Measurements from ENCODE around the gene SLC9A2. TPM values are rescaled to one million over a fixed set of nuclear protein-coding genes. Genes with fewer than 3 reads are reported as not detected.

Gene SLC9A2
- total and polyA plus RNA-seq, 10 of the 15 experiments (the other 5 are each of a cell fraction or from before 2014, with no cell fraction given): 0.13 to 1.2 (median 0.79) TPM

DNA sequence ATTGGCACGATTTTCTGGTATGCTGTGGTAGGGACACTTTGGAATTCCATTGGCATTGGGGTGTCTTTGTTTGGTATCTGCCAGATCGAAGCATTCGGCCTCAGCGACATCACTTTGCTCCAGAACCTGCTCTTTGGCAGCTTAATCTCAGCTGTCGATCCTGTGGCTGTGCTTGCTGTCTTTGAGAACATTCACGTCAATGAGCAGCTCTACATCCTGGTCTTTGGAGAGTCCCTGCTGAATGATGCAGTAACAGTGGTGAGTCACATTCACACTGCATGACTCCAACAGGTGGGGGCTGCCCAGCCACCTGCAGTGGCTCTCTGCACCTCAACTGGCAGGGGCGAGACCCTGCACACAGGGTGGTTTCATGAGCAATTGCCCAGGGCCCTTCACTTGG is 38.4 kb downstream of the SLC9A2 start:
- TF ChIP-seq YY1 (IDR thresholded peaks at IDR 0.05; ENCODE audit: low read depth, low read length) (no peak), DPF2 (IDR thresholded peaks at IDR 0.05) (0 out of 2 replicates have a peak, but pooled peaks have one; percentile 44), IKZF2 (IDR thresholded peaks at IDR 0.05) (peak in 1 of 2 experiments; percentile 28; a peak in 1 of 4 replicates), NR2C1 (IDR thresholded peaks at IDR 0.05) (no peak), LARP7 (IDR thresholded peaks at IDR 0.05) (0 out of 2 replicates have a peak, but pooled peaks have one; percentile 20), ZSCAN29 (IDR thresholded peaks at IDR 0.05) (no peak), CREM (IDR thresholded peaks at IDR 0.05; ENCODE audit: low read depth) (0 out of 2 replicates have a peak, but pooled peaks have one; percentile 41), EP300 (IDR thresholded peaks at IDR 0.05; ENCODE audit: borderline replicate concordance in 1 of 2, control insufficient read depth in 1 of 2, low read depth in 2 of 2, low read length in 2 of 2) (0 out of 4 replicates have a peak, but pooled peaks of 1 of the 2 experiments have one; percentile 22), KDM1A (IDR thresholded peaks at IDR 0.05; ENCODE audit: borderline replicate concordance) (no peak), CREB1 (IDR thresholded peaks at IDR 0.05; ENCODE audit: low read depth) (peak; percentile 42; the same call in 1 of the 2 replicates), KLF5 (IDR thresholded peaks at IDR 0.05; ENCODE audit: partially characterized antibody) (no peak), BHLHE40 (IDR thresholded peaks at IDR 0.05; ENCODE audit: borderline replicate concordance in 1 of 2, low read depth in 2 of 2, low read length in 1 of 2) (peak in 1 of 2 experiments; percentile 39; a peak in 1 of 4 replicates), MTA2 (IDR thresholded peaks at IDR 0.05; ENCODE audit: low read depth) (peak; percentile 34; the same call in 1 of the 2 replicates), ATF7 (IDR thresholded peaks at IDR 0.05; ENCODE audit: low read depth) (peak; percentile 59; the same call in 1 of the 2 replicates), IKZF1 (conservative IDR thresholded peaks at IDR 0.05) (peak; percentile 63), CBX3 (IDR thresholded peaks at IDR 0.05; ENCODE audit: borderline replicate concordance, low read depth) (no peak)
- TF ChIP-seq, protein P1, sequence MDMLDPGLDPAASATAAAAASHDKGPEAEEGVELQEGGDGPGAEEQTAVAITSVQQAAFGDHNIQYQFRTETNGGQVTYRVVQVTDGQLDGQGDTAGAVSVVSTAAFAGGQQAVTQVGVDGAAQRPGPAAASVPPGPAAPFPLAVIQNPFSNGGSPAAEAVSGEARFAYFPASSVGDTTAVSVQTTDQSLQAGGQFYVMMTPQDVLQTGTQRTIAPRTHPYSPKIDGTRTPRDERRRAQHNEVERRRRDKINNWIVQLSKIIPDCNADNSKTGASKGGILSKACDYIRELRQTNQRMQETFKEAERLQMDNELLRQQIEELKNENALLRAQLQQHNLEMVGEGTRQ (IDR thresholded peaks at IDR 0.05; ENCODE audit: borderline replicate concordance, low read depth, low read length): no peak
- TF ChIP-seq, protein P2, sequence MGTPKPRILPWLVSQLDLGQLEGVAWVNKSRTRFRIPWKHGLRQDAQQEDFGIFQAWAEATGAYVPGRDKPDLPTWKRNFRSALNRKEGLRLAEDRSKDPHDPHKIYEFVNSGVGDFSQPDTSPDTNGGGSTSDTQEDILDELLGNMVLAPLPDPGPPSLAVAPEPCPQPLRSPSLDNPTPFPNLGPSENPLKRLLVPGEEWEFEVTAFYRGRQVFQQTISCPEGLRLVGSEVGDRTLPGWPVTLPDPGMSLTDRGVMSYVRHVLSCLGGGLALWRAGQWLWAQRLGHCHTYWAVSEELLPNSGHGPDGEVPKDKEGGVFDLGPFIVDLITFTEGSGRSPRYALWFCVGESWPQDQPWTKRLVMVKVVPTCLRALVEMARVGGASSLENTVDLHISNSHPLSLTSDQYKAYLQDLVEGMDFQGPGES (IDR thresholded peaks at IDR 0.05): no peak
- Histone ChIP-seq H3K36me3 (ENCODE audit: control insufficient read depth in 2 of 2, insufficient read depth in 2 of 2, low read length in 1 of 2) (no peaks in the 10 kb centered on the region), H3K9me3 (replicated peaks; ENCODE audit: control insufficient read depth, insufficient read depth, low read length) (no peaks in the 10 kb centered on the region), H4K20me1 (ENCODE audit: control insufficient read depth, insufficient read depth) (no peaks in the 10 kb centered on the region), H3K4me2 (ENCODE audit: control insufficient read depth, insufficient read depth) (no peak overlapping the region), H3K27ac (ENCODE audit: control insufficient read depth, insufficient read depth) (no peak overlapping the region), H2AFZ (ENCODE audit: control insufficient read depth, low read depth, low read length) (no peak overlapping the region), H3K4me1 (ENCODE audit: control insufficient read depth, insufficient read depth, low read length) (no peaks in the 10 kb centered on the region), H3K9ac (ENCODE audit: control insufficient read depth, insufficient read depth, low read length) (no peak overlapping the region), H3K79me2 (ENCODE audit: control insufficient read depth, insufficient read depth, low read length) (no peaks in the 10 kb centered on the region), H3K27me3 (replicated peaks in 1 of 2; ENCODE audit: control insufficient read depth in 2 of 2, insufficient read depth in 2 of 2, low read length in 1 of 2) (no peaks in the 10 kb centered on the region), H3K4me3 (no peak overlapping the region)
- RAD21 ChIA-PET (ENCODE audit: unreplicated experiment): interaction anchor here (0.9 kb wide), 1 partner anchor 25 kb away, joined by 3 read pairs; no protein-coding TSS in a partner anchor
- CTCF ChIA-PET: interaction anchor here (1.1 kb wide), 1 partner anchor 42 kb away, joined by 4 read pairs; no protein-coding TSS in a partner anchor
- SMC1A ChIA-PET (ENCODE audit: uncharacterized antibody, unreplicated experiment): interaction anchor here (0.9 to 1.0 kb wide), 2 partner anchors 9 to 18 kb away, joined by 3 to 4 read pairs; no protein-coding TSS in a partner anchor
- no TSS peak for BruUV-seq (replicated peaks)
- in situ Hi-C loops (cut with MboI): no loop called here
- POLR2A ChIA-PET: interaction anchor here (1.0 kb wide), 1 partner anchor 8 kb away, joined by 3 read pairs; no protein-coding TSS in a partner anchor
- ATAC-seq (peak; percentile 88), FAIRE-seq (no peak), DNase-seq (ENCODE audit: low read depth, low spot score) (no peak)
- WGBS (ENCODE audit: insufficient coverage, insufficient replicate concordance, low lambda C conversion rate, missing lambda C conversion rate): 28% methylated on average over 7 of the region's 7 CpGs
- intact Hi-C loops (cut with micrococcal nuclease; ENCODE audit: unreplicated experiment): no loop called here

All from GM12878 (cell line).